Aorta (tissue), 5 donors: ENCODE measurements around the gene TGFB2. TPM values are rescaled to one million over a fixed set of nuclear protein-coding genes. Genes with fewer than 3 reads are reported as not detected.

ENCODE experiments used
- ATAC-seq: fragments of 200-7000 bp; cut with Tn5 transposase; one replicate; pipeline ENCODE4 v1.9.1; 2022; ENCODE audit warnings: moderate library complexity; ENCODE audit not compliant: low FRiP score
- DNase-seq, 2 donors: peaks; one replicate each; pipeline ENCODE4 v3.0.0-alpha.2; 2020
- H3K27ac ChIP-seq, 2 donors: one replicate each; pipeline ENCODE4 v1.5.1; 2013; ENCODE audit warnings: low read length in 2 of 2, mild to moderate bottlenecking in 2 of 2, moderate library complexity in 2 of 2, control low read depth in 1 of 2, inconsistent platforms in 1 of 2, low read depth in 1 of 2
- H3K27me3 ChIP-seq, 2 donors: one replicate each; pipeline ENCODE4 v1.6.1; 2013; ENCODE audit warnings: control low read depth in 1 of 2, low read length in 1 of 2, mild to moderate bottlenecking in 1 of 2, moderate library complexity in 1 of 2; ENCODE audit not compliant: insufficient read depth in 2 of 2, control insufficient read depth in 1 of 2
- H3K36me3 ChIP-seq, 2 donors: one replicate each; pipeline ENCODE4 v1.6.1; 2013; ENCODE audit warnings: control low read depth in 1 of 2, low read length in 1 of 2, mild to moderate bottlenecking in 1 of 2; ENCODE audit not compliant: insufficient read depth in 2 of 2, control insufficient read depth in 1 of 2
- H3K4me1 ChIP-seq, 2 donors: one replicate each; pipeline ENCODE4 v1.6.1; 2013; ENCODE audit warnings: low read length in 2 of 2, control low read depth in 1 of 2, mild to moderate bottlenecking in 1 of 2, moderate library complexity in 1 of 2; ENCODE audit not compliant: insufficient read depth in 2 of 2, control insufficient read depth in 1 of 2
- H3K4me3 ChIP-seq, 2 donors: one replicate each; pipeline ENCODE4 v1.5.1; 2013; ENCODE audit warnings: low read length in 2 of 2, control low read depth in 1 of 2, mild to moderate bottlenecking in 1 of 2
- H3K9me3 ChIP-seq: one replicate; pipeline ENCODE4 v1.6.1; 2013; ENCODE audit warnings: mild to moderate bottlenecking, low read length; ENCODE audit not compliant: control insufficient read depth
- WGBS, 2 donors: extraction: QIAGEN DNeasy Blood & Tissue Kit; methylation state at CpG; one replicate each; pipeline ENCODE4 v1.1.7; 2013; 5-methylcytosine and 5-hydroxymethylcytosine counted together
- intact Hi-C, 2 donors: fragments of 100-400 bp; cut with DNase I; formaldehyde crosslinking; loops; one replicate each; pipeline versions ENCODE4 v1.14.2 to v1.15.0; 2022
- polyA plus RNA-seq, 2 donors: library from polyadenylated mRNA; stranded (reverse); fragments of 200-250 nt; gene quantifications; one replicate each; pipeline ENCODE4 v1.2.3, GENCODE V29; 2013
- total RNA-seq, 2 donors: library from RNA; stranded (reverse); fragmentation: NEBNext Ultra II Directional; extraction: Animal tissue kit (Norgen Biotek cat#: 25700); gene quantifications; one replicate each; pipeline ENCODE4 v1.2.1, GENCODE V29; 2021
- donor health status: healthy with polysubstance abuse.
- donor health status: Bipolar disorder and iron deficiency.
- donor health status: DM: no; HTN: no; CAD: no.
- donor health status: DM: no; HTN: no; CAD: no.
- donor health status: DM: yes; HTN: yes; CAD: no.

TGFB2 gene
- total and polyA plus RNA-seq, 4 donors = 2.2 to 18.0 (median 9.1) TPM

DNA sequence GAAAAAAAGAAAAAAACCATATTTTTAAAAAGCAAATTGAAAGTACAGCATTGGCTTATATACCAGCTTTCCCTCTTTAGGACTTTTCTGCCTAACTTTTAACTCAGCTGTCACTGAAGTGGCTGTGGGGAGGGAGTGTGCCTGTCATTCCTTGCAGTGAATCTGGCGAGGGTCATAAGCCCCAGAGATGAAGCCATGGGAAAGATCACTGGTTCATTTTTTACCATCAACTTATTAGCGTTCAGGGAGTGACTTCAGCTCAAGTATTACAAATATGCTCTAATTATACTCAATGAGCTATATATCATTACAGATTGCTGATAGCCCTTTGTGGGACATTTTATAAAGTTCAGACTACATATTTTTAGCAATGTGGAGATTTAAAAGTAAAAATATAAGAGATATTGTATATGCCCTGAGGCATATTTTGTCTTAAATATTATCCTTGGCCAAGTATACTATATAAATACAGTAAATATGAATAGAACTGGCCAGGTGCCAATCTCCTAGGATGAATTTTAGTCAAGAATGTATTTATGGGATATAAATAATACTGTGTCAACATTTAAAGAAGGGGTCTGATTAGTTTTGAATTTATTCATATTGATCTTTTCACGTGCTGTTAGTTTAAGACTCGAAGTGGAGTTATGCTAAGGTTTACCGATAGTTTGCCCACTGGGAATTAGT is 4.4 kb downstream of the TGFB2 start:
- DNase-seq (no peak), ATAC-seq (no peak)
- Histone ChIP-seq H3K36me3 (no peaks in the 10 kb centered on the region), H3K9me3 (no peaks in the 10 kb centered on the region), H3K4me1 (peaks cover 0 to 2% of the 10 kb centered on the region in 2 donors), H3K27ac (peak overlapping the region in 1 of 2 donors; percentile 61), H3K27me3 (no peaks in the 10 kb centered on the region), H3K4me3 (peak overlapping the region; percentile 19 to 92)
- intact Hi-C loops = loop anchor here (5.0 to 10.0 kb wide), 10 partner anchors 113 to 955 kb away; partner anchors contain the start of gene LYPLAL1 (in 1 of the 2)
- 3 to 6% methylated on average over 5 of the region's 5 CpGs for WGBS, 2 donors

- WGBS, 2 donors = 3% methylated on average over 7 of the region's 7 CpGs
- DNase-seq (no peak), ATAC-seq (no peak)
- intact Hi-C loops = no loop called here
- Histone ChIP-seq H3K4me1 (no peaks in the 10 kb centered on the region), H3K27me3 (no peaks in the 10 kb centered on the region), H3K27ac (peak overlapping the region; percentile 1 to 53), H3K4me3 (peak overlapping the region; percentile 4 to 37), H3K36me3 (no peaks in the 10 kb centered on the region), H3K9me3 (no peaks in the 10 kb centered on the region)
These were observed 4.9 kb downstream of the TGFB2 start for GRCh38 chr1:218350035-218350525.

DNA sequence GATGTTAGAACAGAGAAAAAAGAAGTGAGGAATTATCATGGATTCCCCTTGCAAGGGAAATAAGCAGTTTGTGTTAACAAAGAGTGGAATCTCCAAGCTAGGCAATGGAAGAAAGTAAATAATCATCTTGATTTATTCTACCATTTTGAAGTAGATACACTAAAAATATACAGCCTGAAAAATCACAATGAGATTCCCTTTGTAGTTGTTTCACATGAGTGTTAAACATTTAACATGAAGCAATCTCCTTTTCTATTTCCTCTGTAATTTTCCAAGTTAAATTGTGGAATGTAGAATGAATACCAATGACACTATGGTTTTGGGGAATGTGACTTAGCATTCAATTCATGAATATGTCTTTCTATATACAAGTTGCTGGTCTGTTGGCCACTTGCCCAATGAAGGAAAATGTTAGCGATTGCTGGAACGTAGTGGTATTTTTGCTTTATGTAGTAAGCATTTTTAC is 5.7 kb downstream of the TGFB2 start:
- DNase-seq (no peak), ATAC-seq (no peak)
- Histone ChIP-seq H3K27ac (peak overlapping the region in 1 of 2 donors; percentile 38), H3K9me3 (no peaks in the 10 kb centered on the region), H3K4me3 (peak overlapping the region; percentile 30 to 43), H3K27me3 (no peaks in the 10 kb centered on the region), H3K4me1 (no peaks in the 10 kb centered on the region), H3K36me3 (no peaks in the 10 kb centered on the region)
- 1% methylated on average over 2 of the region's 2 CpGs for WGBS, 2 donors
- intact Hi-C loops = no loop called here

GRCh38 chr1:218351391-218352074 is 6.4 kb downstream of the TGFB2 start:
- peak overlapping the region in 1 of 2 donors; percentile 30 for H3K27ac ChIP-seq
- intact Hi-C loops = no loop called here
- DNase-seq (peak; percentile 60 to 75), ATAC-seq (peak; percentile 72)
- no peaks in the 10 kb centered on the region for H3K9me3 ChIP-seq
- H3K36me3 ChIP-seq = no peaks in the 10 kb centered on the region
- no peaks in the 10 kb centered on the region for H3K4me1 ChIP-seq
- H3K4me3 ChIP-seq = peak overlapping the region; percentile 30 to 43
- WGBS, 2 donors = 1 to 4% methylated on average over 10 of the region's 10 CpGs
- no peaks in the 10 kb centered on the region for H3K27me3 ChIP-seq

DNA sequence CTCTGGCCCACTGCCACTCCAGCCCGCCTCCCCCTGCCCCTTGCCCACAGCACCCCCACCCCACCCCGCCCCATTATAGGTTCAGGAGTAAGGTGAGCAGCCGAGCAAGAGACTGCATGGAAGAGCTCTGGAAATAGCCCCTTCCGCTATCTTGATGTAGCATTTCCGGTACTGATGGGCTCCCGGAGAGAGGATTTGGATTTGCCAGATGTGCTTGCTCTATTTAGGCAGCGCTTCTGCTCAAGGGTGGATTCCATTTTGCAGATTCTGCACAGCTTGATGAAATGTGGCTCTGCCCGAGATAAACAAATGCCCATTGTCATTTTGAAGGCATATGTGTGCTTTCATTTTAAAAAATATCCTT is 6.9 kb downstream of the TGFB2 start:
- H3K9me3 ChIP-seq = no peaks in the 10 kb centered on the region
- DNase-seq (no peak), ATAC-seq (no peak)
- WGBS, 2 donors = 54% methylated on average over 8 of the region's 8 CpGs
- H3K4me3 ChIP-seq = no peak overlapping the region
- no peaks in the 10 kb centered on the region for H3K36me3 ChIP-seq
- intact Hi-C loops = no loop called here
- no peaks in the 10 kb centered on the region for H3K4me1 ChIP-seq
- H3K27me3 ChIP-seq = no peaks in the 10 kb centered on the region
- H3K27ac ChIP-seq = peak overlapping the region in 1 of 2 donors; percentile 41

DNA sequence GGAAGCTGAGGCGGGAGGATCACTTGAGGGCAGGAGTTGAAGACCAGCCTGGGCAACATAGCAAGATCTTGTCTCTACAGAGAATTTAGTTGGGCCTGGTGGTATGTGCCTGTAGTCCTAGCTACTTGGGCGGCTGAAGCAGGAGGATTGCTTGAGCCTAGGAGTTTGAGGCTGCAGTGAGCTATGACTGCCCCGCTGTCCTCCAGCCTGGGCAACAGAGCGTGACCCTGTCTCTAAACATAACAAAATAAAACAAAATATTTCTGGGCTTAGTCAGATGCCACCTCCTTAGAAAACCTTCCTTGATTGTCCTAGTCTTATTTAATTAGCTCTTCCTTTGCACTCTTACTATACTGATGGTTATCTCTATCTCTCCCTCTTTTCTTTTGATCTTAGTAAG is 8.5 kb downstream of the TGFB2 start:
- 82 to 86% methylated on average over 4 of the region's 4 CpGs for WGBS, 2 donors
- no peaks in the 10 kb centered on the region for H3K27me3 ChIP-seq
- no peaks in the 10 kb centered on the region for H3K4me1 ChIP-seq
- no peak overlapping the region for H3K27ac ChIP-seq
- DNase-seq = no peak
- no peaks in the 10 kb centered on the region for H3K9me3 ChIP-seq
- H3K4me3 ChIP-seq = no peak overlapping the region
- ATAC-seq = no peak
- H3K36me3 ChIP-seq = no peaks in the 10 kb centered on the region
- intact Hi-C loops = no loop called here

- H3K4me3 ChIP-seq = no peak overlapping the region
- WGBS, 2 donors = 54% methylated on average over 4 of the region's 4 CpGs
- intact Hi-C loops = no loop called here
- no peaks in the 10 kb centered on the region for H3K4me1 ChIP-seq
- DNase-seq = no peak
- H3K36me3 ChIP-seq = no peaks in the 10 kb centered on the region
- no peaks in the 10 kb centered on the region for H3K9me3 ChIP-seq
- no peak for ATAC-seq
- H3K27me3 ChIP-seq = no peaks in the 10 kb centered on the region
- H3K27ac ChIP-seq = peak overlapping the region in 1 of 2 donors; percentile 12
These were observed 10.1 kb downstream of the TGFB2 start for GRCh38 chr1:218355278-218355677.

- Histone ChIP-seq H3K27me3 (no peaks in the 10 kb centered on the region), H3K36me3 (no peaks in the 10 kb centered on the region), H3K4me3 (no peak overlapping the region), H3K27ac (peak overlapping the region in 1 of 2 donors; percentile 2), H3K9me3 (no peaks in the 10 kb centered on the region), H3K4me1 (peaks cover 0 to 2% of the 10 kb centered on the region in 2 donors)
- DNase-seq = no peak
- 15 to 16% methylated on average over 10 of the region's 10 CpGs for WGBS, 2 donors
- intact Hi-C loops = no loop called here
- peak; percentile 49 for ATAC-seq
These were observed 12.2 kb downstream of the TGFB2 start for GRCh38 chr1:218357211-218357892.
